HG03095 (cell line): ENCODE results near the gene GIT1.

Experiments
- ATAC-seq: cut with Tn5 transposase; IDR thresholded peaks from one replicate; pipeline ENCODE4 v1.9.1; 2021; ENCODE audit warnings: moderate library complexity; ENCODE audit not compliant: unreplicated experiment

The GIT1 gene

DNA sequence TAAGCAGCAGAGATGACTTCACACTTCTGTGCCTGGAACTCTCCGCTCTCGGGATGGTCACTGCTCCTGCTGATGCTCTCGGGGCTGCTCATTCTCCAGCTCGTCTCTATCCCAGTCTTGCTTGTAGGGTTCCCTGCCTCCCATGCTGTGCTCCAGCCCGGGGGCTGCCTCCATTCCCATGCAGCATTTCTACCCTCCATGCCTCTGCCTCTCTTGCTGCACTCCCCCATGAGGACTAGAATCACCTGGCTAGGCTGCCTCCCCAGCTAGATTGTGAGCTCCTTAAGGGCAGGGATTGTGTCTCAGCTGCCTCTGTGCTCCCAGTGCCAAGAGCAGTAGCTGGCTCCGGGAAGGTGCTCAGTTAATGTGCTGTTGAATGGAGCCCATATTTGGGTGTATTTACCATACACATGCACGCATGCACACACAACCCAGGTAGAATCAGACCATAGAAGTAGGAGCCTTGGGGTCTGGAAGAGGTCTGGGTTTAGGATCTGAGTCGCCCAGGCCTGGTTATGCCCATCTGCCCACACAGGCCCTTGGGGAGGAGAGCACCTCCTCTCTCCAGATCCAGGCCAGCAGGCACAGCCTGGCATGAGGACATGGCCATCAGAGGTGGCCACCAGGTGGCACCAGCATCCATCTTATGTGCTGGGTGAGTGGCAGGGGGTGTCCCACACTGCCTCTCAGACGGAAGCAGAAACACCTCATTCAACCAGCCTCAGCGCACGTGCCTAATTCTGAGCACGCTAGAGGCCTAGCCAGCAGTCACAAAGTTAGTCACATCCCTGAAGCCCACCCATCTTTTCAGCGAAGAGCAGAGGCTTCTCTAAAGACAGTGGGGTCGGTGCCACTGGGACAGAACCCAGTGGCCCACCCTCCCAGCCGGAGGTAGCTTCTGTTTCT is 9.3 kb downstream of the GIT1 start:
- peak; percentile 58 for ATAC-seq

- ATAC-seq: no peak
These were observed 10.6 kb downstream of the GIT1 start for GRCh38 chr17:29578626-29579485.

DNA sequence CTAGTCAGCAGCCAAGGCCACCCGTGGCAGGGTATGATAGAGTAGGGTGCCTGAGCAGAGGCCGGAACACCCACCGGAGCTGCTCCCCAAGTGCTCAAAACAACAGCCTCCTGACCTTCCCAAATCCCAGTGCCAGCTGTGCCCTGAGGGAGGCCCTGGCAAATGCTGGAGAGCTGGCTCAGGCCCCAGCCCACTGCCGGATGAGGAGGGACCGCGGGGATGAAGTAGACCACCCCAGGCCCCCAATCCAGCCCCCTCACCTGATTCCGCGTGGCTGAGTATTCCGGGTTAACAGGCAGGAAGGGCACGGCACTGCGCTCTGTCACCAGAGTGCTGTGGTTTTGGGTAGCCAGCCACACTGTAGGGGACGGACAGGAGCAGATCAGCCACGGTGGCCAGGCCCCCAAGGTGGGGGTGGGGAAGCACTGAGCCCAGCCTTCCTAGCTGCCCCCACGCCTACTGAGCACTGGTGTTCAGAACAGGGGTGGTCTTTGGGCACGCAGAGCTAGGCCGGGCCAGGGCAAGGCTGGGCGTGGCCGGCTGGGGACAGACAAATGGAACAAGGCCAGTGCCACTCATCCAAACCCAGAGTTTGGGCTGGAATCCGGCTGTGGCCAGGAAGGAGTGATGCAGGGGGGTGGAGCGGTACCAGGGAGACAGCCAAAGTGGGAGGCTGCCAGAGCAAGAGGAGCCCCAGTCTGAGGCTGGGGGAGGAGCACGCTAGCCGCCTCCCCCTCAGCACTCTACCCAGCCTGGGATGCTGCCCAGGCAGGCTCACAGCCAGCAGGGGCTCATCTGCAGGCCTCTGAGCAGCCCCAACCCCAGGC is 11.8 kb downstream of the GIT1 start:
- ATAC-seq: no peak

DNA sequence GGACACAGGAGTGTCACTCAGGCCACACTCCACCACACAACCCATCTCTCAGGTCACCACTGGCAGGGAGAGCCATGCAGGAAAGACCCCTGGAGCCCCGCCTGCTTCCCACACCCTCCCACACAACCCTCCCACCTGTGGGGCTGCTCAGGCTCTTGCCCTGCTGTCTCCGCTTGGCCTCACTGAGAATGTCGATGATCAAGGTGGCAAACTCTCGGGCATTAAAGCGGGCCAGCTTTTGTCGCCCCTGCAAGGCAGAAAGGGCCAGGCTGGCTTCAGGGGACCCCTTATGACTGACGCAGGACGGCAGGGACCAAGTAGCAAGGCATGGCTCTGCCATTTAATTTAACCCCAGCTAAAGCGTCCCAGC is 12.5 kb downstream of the GIT1 start:
- ATAC-seq: no peak

GRCh38 chr17:29576214-29577000 is 13.0 kb downstream of the GIT1 start:
- no peak for ATAC-seq

- no peak for ATAC-seq
These were observed 13.8 kb downstream of the GIT1 start for GRCh38 chr17:29575511-29576213.

GRCh38 chr17:29574732-29575510 is 14.5 kb downstream of the GIT1 start:
- ATAC-seq: no peak

GRCh38 chr17:29573871-29574731 is 15.3 kb downstream of the GIT1 start:
- ATAC-seq: no peak

DNA sequence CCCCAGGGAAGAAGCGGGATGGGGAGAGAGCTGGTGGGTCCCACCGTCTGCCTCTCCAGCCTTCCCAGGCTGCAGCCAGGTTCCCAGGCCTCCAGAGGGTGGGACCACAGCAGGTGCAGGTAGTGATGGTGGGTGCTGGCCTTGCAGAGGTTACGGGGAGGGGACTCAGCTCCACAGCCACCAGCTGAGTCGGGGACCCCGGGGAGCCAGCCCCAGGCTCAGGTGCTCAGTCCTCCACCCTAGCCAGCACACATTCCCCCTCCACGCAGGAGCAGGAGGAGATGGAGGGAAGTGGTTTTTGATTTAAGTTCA is 15.9 kb downstream of the GIT1 start:
- ATAC-seq: no peak

GRCh38 chr17:29572691-29573557 is 16.5 kb downstream of the GIT1 start:
- ATAC-seq: no peak

GRCh38 chr17:29571883-29572681 is 17.4 kb downstream of the GIT1 start:
- no peak for ATAC-seq

DNA sequence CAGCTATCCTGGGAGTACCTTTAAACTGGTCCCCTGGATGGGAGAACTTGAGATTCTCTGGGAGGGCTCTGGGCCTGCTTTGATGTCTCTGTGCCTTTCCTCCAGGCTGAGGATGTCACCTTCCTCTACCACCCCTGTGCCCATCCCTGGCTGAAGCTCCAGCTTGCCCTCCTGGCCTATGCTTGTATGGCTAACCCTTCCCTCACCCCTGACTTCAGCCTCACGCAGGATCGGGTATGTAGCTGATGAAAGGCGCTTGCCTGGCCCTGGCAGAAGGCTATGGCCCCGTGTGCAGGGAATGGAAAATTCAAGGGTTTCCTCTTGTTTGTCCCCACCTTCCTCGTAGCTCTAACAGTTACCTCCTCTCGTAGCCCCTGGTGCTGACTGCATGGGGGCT is 18.0 kb downstream of the GIT1 start:
- ATAC-seq: no peak

DNA sequence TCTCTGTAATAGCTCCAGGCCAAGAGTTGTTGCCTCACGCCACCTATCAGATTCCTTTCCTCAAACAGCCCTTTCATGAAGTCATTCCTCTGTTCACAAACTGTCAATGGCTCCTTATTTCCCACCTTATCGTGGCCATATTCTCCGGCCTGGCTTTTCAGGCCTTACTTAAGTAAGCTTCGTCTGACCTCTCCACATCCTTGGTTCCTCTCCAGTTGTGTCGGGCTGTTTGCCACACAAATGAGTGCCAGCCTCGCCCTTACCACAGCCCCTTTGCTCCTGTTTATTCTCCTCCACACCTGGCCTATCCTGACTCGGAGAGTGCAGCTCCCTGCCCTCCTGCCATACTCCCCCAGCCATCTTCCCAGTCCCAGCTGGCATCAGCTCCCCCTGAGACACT is 18.9 kb downstream of the GIT1 start:
- no peak for ATAC-seq

- no peak for ATAC-seq
These were observed 20.1 kb downstream of the GIT1 start for GRCh38 chr17:29569245-29569950.

DNA sequence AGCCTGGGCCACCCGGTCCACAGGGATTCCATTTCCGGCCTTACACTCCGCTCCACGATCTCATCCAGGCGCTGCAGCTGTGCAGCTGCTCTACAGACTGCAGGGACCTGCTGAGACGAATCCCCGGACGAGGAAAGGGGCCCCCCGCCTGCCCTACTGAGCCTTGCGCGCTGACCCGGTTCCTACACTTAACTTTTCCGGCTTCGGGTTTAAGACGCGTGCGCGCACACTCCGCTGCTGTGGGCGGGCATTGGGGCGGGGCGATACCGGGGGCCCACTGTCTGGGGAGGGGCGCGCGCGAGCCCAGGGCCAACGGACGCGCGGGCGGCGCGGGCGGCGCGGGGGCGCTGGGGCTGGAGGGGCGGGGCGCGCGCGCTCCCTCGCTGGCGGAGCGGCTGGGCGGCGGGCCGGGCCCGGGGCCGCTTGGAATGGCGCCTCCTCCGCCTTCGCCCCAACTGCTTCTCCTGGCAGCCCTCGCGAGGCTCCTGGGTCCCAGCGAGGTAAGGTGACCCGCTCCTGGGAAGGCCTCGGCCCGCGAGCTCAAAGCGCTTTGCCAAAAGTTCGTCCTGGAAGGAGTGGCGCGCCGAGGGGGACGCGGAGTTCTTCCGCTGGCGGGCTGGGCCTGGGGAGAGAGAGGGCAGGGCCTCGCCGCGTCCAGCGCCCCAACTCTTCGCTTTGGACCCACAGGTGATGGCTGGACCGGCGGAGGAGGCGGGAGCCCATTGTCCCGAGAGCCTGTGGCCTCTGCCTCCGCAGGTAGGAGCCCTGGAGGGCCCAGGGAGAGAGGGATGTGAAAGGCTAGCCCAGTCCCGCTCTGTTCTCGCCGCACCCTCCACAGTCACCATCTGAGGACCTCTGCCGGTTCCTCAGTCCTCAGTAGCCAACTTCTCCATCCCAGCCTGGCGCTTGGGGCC is 20.9 kb downstream of the GIT1 start, which contains the start of gene TP53I13:
Gene TP53I13, plus strand, starts transcription at position 371 of the 914 bp plus-strand sequence. Its CDS starts 58 bp downstream, at position 429.
- peak; percentile 31 for ATAC-seq
